Right lobe of liver (tissue), 4 donors: Measurements from ENCODE around the gene SLC6A11.

Experiments used
- POLR2A ChIP-seq: fragments of 450-650 bp; IDR thresholded peaks from one replicate; pipeline ENCODE4 v1.6.1; 2017; ENCODE audit warnings: antibody characterized with exemption, mild to moderate bottlenecking
- TF ChIP-seq, protein P1 (sequence below), 4 donors: fragments of 200-600 bp in 3 of 4; fragments of 450-650 bp in 1 of 4; IDR thresholded peaks; one replicate each; pipeline versions ENCODE4 v1.5.1 to v1.8.0; 2016 to 2022; ENCODE audit warnings: antibody characterized with exemption in 4 of 4, mild to moderate bottlenecking in 2 of 4
- donor health status: DM: no; HTN: no; CAD: no.
- donor health status: DM: no; HTN: no; CAD: no.
- donor health status: DM: no; HTN: yes; CAD: no.

- TF ChIP-seq, protein P1, sequence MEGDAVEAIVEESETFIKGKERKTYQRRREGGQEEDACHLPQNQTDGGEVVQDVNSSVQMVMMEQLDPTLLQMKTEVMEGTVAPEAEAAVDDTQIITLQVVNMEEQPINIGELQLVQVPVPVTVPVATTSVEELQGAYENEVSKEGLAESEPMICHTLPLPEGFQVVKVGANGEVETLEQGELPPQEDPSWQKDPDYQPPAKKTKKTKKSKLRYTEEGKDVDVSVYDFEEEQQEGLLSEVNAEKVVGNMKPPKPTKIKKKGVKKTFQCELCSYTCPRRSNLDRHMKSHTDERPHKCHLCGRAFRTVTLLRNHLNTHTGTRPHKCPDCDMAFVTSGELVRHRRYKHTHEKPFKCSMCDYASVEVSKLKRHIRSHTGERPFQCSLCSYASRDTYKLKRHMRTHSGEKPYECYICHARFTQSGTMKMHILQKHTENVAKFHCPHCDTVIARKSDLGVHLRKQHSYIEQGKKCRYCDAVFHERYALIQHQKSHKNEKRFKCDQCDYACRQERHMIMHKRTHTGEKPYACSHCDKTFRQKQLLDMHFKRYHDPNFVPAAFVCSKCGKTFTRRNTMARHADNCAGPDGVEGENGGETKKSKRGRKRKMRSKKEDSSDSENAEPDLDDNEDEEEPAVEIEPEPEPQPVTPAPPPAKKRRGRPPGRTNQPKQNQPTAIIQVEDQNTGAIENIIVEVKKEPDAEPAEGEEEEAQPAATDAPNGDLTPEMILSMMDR (IDR thresholded peaks at IDR 0.05), result no peak
- TF ChIP-seq POLR2A, result no peak
Observed at GRCh38 chr3:10985181-10985580, 169.2 kb downstream of the SLC6A11 start.
